Transverse colon (tissue), 4 donors: ENCODE measurements around the gene FAM241A. TPM values are rescaled to one million over a fixed set of nuclear protein-coding genes. Genes with fewer than 3 reads are reported as not detected.
"Not testable (repeated sequence)": the region's sequence is repeated elsewhere in the genome, so short reads cannot be mapped to it uniquely, and the experiment has no call there.

ENCODE experiments used
- DNase-seq: peaks from one replicate; pipeline ENCODE4 v3.0.0-alpha.2; 2019
- H3K27ac ChIP-seq, 4 donors: fragments of 200-600 bp; sonication (generic); 2 replicates each; pipeline ENCODE4 v1.5.1; 2016 to 2018; ENCODE audit warnings: inconsistent platforms in 4 of 4
- H3K27me3 ChIP-seq: fragments of 200-600 bp; sonication (generic); 2 replicates; pipeline ENCODE4 v1.5.1; 2017; ENCODE audit warnings: inconsistent platforms
- H3K36me3 ChIP-seq, 4 donors: fragments of 200-600 bp; sonication (generic); 2 replicates each; pipeline ENCODE4 v1.5.1; 2017 to 2019; ENCODE audit warnings: inconsistent platforms in 4 of 4
- H3K4me1 ChIP-seq, 4 donors: fragments of 200-600 bp; sonication (generic); 2 replicates each; pipeline ENCODE4 v1.5.1; 2017 to 2020; ENCODE audit warnings: inconsistent platforms in 4 of 4
- H3K4me3 ChIP-seq, 4 donors: fragments of 200-600 bp; sonication (generic); 1 replicate in 1 of 4; 2 replicates in 3 of 4; pipeline versions ENCODE4 v1.5.1 to v1.6.1; 2017 to 2019; ENCODE audit warnings: inconsistent platforms in 4 of 4
- H3K9me3 ChIP-seq, 2 donors: fragments of 200-600 bp; sonication (generic); 2 replicates each; pipeline ENCODE4 v1.5.1; 2017 to 2019; ENCODE audit warnings: inconsistent platforms in 2 of 2
- EP300 ChIP-seq: sonication (generic); formaldehyde crosslinking; IDR thresholded peaks from one replicate; pipeline ENCODE4 v1.6.1; 2017; ENCODE audit warnings: antibody characterized with exemption, low read depth
- POLR2A ChIP-seq: fragments of 450-650 bp; IDR thresholded peaks from one replicate; pipeline ENCODE4 v1.6.1; 2016; ENCODE audit warnings: antibody characterized with exemption, mild to moderate bottlenecking, moderate library complexity
- POLR2AphosphoS5 ChIP-seq, 3 donors: sonication (generic); formaldehyde crosslinking; IDR thresholded peaks; one replicate each; pipeline ENCODE4 v1.6.1; 2016; ENCODE audit warnings: antibody characterized with exemption in 3 of 3
- WGBS, 2 donors: methylation state at CpG; one replicate each; pipeline ENCODE4 v1.1.5; 2018; ENCODE audit warnings: low coverage in 1 of 2; 5-methylcytosine and 5-hydroxymethylcytosine counted together
- in situ Hi-C, 4 donors: fragments of 200-750 bp; cut with MboI; loops; one replicate each; pipeline versions ENCODE4 v1.15.0 to v1.15.1; 2017; ENCODE audit warnings: low sequenced_read_pairs in 3 of 4, low pct_ligation_motif_present in 1 of 4, low pct_unique_long_range_greater_than_20kb in 1 of 4
- intact Hi-C: fragments of 100-400 bp; cut with DNase I; formaldehyde crosslinking; loops from one replicate; pipeline ENCODE4 v1.15.1; 2023; ENCODE audit warnings: low total_unique reads
- total RNA-seq, 4 donors: library from RNA; depleted of rRNA; stranded (reverse); fragments of >200 nt; gene quantifications; one replicate each; pipeline ENCODE4 v1.1.0, GENCODE V29; 2016
- TF ChIP-seq, protein P1 (sequence below), 5 experiments: fragments of 200-600 bp in 3 of 5; fragments of 450-650 bp in 2 of 5; sonication (generic) in 3 of 5; IDR thresholded peaks; 1 replicate in 2 of 5; 2 replicates in 3 of 5; pipeline ENCODE4 v1.5.1; 2016 to 2017; ENCODE audit warnings: antibody characterized with exemption in 5 of 5, inconsistent platforms in 3 of 5, mild to moderate bottlenecking in 2 of 5, moderate library complexity in 1 of 5

Gene FAM241A
- total RNA-seq, 4 donors from 2014 or later: 0.37 to 4.4 (median 1.7) TPM

DNA sequence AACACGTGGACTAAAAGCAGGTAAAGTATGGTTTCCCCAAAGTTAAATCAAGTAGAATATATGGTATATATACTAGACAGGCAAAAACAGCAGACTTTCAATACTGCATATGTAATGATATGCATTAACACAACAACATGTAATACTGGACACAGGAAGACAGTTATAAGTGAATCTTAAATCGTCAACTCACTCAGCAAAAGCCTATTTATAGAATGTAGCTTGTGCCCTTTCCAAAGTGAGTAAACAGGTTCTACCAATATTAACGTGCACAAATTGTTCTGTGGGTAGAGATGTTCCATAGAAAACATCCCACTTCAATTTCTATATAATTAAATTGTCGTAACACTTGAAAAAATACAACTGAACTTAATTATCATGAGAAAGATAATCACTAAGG, 30.6 kb downstream of the FAM241A start:
- no peaks in the 10 kb centered on the region for H3K4me1 ChIP-seq
- no peaks in the 10 kb centered on the region for H3K27me3 ChIP-seq
- no peak overlapping the region for H3K4me3 ChIP-seq
- H3K36me3 ChIP-seq: no peaks in the 10 kb centered on the region
- H3K9me3 ChIP-seq: no peaks in the 10 kb centered on the region
- TF ChIP-seq, protein P1, sequence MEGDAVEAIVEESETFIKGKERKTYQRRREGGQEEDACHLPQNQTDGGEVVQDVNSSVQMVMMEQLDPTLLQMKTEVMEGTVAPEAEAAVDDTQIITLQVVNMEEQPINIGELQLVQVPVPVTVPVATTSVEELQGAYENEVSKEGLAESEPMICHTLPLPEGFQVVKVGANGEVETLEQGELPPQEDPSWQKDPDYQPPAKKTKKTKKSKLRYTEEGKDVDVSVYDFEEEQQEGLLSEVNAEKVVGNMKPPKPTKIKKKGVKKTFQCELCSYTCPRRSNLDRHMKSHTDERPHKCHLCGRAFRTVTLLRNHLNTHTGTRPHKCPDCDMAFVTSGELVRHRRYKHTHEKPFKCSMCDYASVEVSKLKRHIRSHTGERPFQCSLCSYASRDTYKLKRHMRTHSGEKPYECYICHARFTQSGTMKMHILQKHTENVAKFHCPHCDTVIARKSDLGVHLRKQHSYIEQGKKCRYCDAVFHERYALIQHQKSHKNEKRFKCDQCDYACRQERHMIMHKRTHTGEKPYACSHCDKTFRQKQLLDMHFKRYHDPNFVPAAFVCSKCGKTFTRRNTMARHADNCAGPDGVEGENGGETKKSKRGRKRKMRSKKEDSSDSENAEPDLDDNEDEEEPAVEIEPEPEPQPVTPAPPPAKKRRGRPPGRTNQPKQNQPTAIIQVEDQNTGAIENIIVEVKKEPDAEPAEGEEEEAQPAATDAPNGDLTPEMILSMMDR (IDR thresholded peaks at IDR 0.05): no peak
- no peak for TF ChIP-seq EP300
- TF ChIP-seq POLR2A: no peak
- TF ChIP-seq POLR2AphosphoS5 (IDR thresholded peaks at IDR 0.05): no peak
- H3K27ac ChIP-seq: no peak overlapping the region
- in situ Hi-C loops (no loop called here), intact Hi-C loops (no loop called here)
- DNase-seq: no peak
- 85% methylated on average over 4 of the region's 4 CpGs for WGBS, 2 donors

DNA sequence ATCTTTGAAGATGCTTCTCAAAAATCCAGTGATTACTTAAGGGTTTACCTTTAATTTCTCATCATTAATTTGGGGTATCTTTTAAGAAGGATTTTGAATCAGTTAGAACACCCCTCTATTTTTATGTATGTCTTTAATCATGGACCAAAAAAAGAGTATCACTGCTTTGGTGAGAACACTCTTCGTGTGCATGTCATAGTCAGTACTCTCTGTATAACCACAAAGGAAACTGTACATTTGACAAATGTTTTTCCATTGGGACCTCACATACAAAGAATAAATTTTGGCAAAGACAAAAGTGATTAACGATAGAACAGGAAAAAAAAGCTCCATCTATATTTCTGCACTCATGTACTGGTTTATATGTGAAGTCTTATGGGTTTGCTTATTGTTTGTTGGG, 31.3 kb downstream of the FAM241A start:
- Histone ChIP-seq H3K4me1 (no peaks in the 10 kb centered on the region), H3K27me3 (no peaks in the 10 kb centered on the region), H3K36me3 (no peaks in the 10 kb centered on the region), H3K4me3 (no peak overlapping the region), H3K9me3 (no peaks in the 10 kb centered on the region), H3K27ac (no peak overlapping the region)
- intact Hi-C loops: no loop called here
- WGBS, 2 donors: 57 to 71% methylated on average over 2 of the region's 2 CpGs
- in situ Hi-C loops: no loop called here
- no peak for DNase-seq
- TF ChIP-seq POLR2AphosphoS5 (IDR thresholded peaks at IDR 0.05): no peak
- TF ChIP-seq EP300: no peak
- no peak for TF ChIP-seq POLR2A
- TF ChIP-seq, protein P1 (IDR thresholded peaks at IDR 0.05): no peak

DNA sequence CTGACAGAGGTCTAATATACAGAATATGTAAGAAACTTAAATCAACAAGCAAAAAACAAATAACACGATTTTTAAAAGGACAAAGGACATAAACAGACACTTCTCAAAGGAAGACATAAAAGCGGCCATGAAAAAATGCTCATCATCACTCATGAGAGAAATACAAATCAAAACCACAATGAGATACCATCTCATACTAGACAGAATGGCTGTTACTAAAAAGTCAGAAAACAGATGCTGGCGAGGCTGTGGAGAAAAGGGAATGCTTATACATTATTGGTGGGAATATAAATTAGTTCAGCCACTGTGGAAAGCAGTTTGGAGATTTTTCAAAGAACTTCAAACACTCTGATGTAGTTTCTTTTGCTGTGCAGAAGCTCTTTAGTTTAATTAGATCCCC, 33.5 kb downstream of the FAM241A start:
- DNase-seq, in situ Hi-C loops, H3K27ac ChIP-seq, H3K9me3 ChIP-seq, H3K27me3 ChIP-seq, intact Hi-C loops, H3K4me1 ChIP-seq, H3K36me3 ChIP-seq, H3K4me3 ChIP-seq: not testable (repeated sequence)
- WGBS, 2 donors: 86 to 94% methylated on average over 3 of the region's 3 CpGs

DNA sequence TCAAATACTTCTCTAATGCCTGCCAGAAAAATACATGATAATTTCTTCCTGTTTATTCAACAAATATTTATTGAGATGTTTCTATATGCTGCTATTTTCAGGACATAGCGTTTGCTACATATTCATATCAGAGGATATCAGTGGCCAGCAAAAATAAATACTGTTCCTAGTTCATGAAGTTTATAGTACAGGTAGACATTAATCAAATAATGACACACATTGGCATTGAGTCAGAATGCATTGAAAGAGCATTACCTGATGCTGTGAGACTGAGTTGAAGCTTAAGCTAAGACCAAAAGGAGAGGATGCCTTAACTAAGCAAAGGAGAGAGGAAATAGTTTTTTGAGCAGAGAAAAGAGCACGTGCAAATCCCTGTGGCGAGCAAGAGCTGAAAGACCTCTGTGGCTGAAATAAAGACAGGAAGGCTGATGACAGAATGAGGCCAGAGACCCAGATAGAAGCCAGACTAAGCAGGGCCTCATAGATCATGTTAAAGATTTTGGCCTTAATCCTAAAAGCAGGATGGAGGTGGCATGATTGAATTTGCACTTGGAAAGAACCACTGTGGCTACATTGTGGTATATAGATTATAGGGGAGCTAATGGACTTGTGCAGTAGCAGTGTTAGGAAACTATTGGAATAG, 36.2 kb downstream of the FAM241A start:
- Histone ChIP-seq H3K4me1 (no peaks in the 10 kb centered on the region), H3K27me3 (no peaks in the 10 kb centered on the region), H3K36me3 (no peaks in the 10 kb centered on the region), H3K9me3 (no peaks in the 10 kb centered on the region), H3K27ac (no peak overlapping the region), H3K4me3 (no peak overlapping the region)
- intact Hi-C loops: no loop called here
- 66 to 81% methylated on average over 3 of the region's 3 CpGs for WGBS, 2 donors
- DNase-seq: no peak
- TF ChIP-seq EP300: no peak
- in situ Hi-C loops: no loop called here

DNA sequence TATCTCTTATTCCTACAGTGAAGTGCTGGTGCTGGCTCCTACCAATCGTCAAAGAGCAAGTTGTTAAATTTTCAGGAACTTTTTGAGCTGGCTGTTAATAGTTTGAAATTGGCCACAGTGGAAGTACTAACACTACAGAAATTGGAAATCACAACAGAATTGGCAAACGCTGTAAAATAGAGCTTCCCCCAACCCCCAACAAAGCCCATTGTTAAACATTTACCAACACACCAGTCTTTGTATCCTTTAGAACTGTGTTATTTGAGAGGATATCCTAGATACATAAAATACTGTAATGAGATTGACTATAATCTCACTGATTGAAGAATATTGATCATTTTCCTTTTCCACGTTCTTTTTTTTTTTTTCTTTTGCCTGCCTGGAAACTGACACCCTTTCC, 37.4 kb downstream of the FAM241A start:
- no peak for DNase-seq
- Histone ChIP-seq H3K9me3 (no peaks in the 10 kb centered on the region), H3K27me3 (no peaks in the 10 kb centered on the region), H3K4me3 (no peak overlapping the region), H3K36me3 (no peaks in the 10 kb centered on the region), H3K4me1 (no peaks in the 10 kb centered on the region), H3K27ac (no peak overlapping the region)
- WGBS, 2 donors: 81 to 82% methylated on average over 3 of the region's 3 CpGs
- TF ChIP-seq POLR2AphosphoS5 (IDR thresholded peaks at IDR 0.05) (no peak), EP300 (no peak), POLR2A (no peak)
- TF ChIP-seq, protein P1 (IDR thresholded peaks at IDR 0.05): no peak
- intact Hi-C loops: no loop called here
- in situ Hi-C loops: no loop called here
